ENCODE results near the gene CA9.

CA9 gene

DNA sequence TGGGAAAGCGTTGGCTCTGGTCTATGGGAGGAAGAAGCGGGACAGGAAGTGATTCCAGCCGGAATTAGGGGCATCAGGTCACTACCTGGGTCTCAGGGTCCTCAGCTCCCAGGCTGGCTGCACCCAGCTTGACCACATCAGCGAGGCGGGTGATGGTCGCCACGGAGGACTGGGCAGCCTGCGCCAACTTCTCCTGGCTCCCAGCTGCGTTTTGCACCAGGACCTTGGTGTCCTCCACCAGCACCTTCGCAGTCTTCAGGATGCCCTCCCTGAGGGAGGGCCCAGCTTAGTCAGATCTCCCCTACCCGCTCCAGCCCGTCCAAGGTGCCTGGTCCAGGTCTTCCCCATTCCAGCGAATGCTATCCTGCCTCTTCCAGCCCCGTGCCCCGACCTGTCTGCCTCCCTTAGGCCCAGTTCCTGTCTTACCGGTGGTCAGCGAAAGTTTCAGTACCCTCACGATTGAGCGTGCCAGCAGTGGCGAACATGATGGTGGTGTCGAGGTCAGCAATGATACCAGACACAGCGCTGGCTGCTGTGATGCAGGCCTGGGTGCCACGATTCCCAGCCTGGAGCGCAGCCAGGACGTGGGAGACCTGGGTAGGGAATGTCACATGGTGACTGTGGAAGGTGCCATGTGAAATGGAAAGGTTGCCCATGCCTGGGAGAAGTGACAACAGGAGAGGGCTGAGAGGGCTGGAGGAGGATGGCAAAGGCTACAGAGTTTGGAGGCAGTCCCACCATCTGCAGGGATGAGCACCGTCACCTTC, 30.4 kb downstream of the CA9 start:
- no peak overlapping the region for H3K4me3 ChIP-seq (ENCODE audit: control insufficient read depth, low read depth, low read length)
- no peak for DNase-seq (ENCODE audit: low read depth)
- TF ChIP-seq, protein P1, sequence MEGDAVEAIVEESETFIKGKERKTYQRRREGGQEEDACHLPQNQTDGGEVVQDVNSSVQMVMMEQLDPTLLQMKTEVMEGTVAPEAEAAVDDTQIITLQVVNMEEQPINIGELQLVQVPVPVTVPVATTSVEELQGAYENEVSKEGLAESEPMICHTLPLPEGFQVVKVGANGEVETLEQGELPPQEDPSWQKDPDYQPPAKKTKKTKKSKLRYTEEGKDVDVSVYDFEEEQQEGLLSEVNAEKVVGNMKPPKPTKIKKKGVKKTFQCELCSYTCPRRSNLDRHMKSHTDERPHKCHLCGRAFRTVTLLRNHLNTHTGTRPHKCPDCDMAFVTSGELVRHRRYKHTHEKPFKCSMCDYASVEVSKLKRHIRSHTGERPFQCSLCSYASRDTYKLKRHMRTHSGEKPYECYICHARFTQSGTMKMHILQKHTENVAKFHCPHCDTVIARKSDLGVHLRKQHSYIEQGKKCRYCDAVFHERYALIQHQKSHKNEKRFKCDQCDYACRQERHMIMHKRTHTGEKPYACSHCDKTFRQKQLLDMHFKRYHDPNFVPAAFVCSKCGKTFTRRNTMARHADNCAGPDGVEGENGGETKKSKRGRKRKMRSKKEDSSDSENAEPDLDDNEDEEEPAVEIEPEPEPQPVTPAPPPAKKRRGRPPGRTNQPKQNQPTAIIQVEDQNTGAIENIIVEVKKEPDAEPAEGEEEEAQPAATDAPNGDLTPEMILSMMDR (IDR thresholded peaks at IDR 0.05; ENCODE audit: control insufficient read depth, insufficient read depth, low read depth, low read length, missing control alignments): no peak

DNA sequence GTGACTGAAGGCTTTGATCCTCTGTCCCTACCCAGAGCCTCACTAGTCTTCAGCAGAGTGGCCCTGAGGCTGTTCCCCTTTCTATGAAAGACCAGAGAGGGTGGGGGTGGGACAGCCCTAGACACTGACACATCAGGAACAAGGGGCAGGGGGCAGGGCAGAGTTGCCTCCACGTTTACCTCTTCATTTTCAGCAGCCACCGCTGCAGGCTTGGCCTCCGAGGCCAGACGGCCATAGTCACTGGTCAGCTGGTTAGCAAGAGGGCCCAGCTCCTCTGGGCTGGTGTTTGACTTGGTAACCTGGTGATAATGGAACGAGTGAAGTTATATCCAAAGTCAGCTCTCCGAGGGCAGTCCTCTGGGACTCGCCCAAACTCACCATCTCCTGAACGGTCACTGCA, 31.6 kb downstream of the CA9 start:
- no peak overlapping the region for H3K4me3 ChIP-seq (ENCODE audit: control insufficient read depth, low read depth, low read length)
- TF ChIP-seq, protein P1 (IDR thresholded peaks at IDR 0.05; ENCODE audit: control insufficient read depth, insufficient read depth, low read depth, low read length, missing control alignments): no peak
- DNase-seq (ENCODE audit: low read depth): no peak

DNA sequence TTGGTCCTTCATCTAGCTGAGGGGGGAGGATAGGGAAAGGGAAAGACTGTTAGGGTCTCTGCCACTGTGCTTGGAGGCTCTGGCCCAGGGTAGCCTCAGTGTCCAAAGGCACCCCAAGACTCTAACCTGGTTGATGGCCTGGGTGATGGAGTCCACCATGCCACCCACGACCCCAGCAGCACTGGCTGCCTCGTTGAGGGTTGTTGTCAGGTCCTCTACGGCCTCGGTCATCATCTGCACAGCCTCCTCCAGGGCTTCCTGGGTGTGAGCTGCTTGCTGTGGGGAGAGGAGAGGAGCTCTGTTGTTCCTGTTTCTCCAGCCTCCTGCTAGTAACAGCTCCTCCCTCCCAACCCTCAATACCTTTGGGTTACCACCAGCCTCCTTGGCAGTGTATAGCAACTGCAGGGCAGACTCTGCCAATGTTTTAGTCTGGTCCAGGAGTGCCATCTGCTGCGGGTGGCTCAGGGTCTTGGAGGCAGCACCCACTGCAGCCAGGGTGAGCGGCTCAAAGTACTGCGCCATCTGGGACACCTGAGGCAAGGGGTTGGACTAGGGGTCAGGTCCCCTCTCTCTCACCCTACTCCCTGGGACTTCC, 32.2 kb downstream of the CA9 start:
- TF ChIP-seq, protein P1 (IDR thresholded peaks at IDR 0.05; ENCODE audit: control insufficient read depth, insufficient read depth, low read depth, low read length, missing control alignments): no peak
- no peak overlapping the region for H3K4me3 ChIP-seq (ENCODE audit: control insufficient read depth, low read depth, low read length)
- DNase-seq (ENCODE audit: low read depth): no peak

DNA sequence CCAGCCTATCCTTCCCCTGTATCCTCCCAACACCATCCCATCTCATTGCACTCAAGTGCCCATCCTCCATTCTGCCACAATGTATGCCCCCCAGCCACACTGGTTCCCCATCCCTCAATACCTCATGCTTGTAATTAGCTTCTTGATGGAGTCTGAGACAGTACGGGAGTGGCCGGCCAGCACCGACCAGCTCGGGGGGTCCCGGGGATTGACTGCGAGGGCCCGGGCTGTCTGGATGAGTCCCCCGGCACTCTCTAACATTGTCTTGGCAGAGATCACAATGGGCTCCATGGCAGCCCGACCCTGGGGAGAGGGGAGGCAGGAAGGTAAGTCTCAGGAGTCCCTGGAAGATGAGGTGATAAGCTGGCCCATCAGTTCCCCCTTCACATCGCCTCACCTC, 33.2 kb downstream of the CA9 start:
- no peak for DNase-seq (ENCODE audit: low read depth)
- TF ChIP-seq, protein P1 (IDR thresholded peaks at IDR 0.05; ENCODE audit: control insufficient read depth, insufficient read depth, low read depth, low read length, missing control alignments): no peak
- H3K4me3 ChIP-seq (ENCODE audit: control insufficient read depth, low read depth, low read length): no peak overlapping the region

DNA sequence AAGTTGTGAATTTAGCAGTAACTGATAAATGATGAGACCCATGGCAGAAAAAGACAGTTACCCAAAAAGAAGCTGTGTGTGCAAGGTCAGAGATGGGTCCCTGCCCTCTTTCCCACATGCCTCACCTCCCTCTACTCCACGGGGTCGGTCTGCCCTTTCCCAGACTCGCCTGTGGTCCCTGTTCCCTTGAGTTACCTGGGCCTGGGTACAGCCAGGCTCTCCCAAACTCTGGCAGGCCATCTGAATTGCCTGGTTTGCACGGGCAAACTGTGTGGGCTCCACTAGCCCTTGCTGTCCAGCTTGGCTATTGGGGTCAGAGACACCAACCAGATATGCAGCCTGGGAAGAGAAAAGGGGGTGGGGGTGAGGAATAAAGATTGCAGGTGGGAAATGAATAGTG, 34.4 kb downstream of the CA9 start:
- no peak for DNase-seq (ENCODE audit: low read depth)
- no peak overlapping the region for H3K4me3 ChIP-seq (ENCODE audit: control insufficient read depth, low read depth, low read length)
- TF ChIP-seq, protein P1 (IDR thresholded peaks at IDR 0.05; ENCODE audit: control insufficient read depth, insufficient read depth, low read depth, low read length, missing control alignments): no peak

DNA sequence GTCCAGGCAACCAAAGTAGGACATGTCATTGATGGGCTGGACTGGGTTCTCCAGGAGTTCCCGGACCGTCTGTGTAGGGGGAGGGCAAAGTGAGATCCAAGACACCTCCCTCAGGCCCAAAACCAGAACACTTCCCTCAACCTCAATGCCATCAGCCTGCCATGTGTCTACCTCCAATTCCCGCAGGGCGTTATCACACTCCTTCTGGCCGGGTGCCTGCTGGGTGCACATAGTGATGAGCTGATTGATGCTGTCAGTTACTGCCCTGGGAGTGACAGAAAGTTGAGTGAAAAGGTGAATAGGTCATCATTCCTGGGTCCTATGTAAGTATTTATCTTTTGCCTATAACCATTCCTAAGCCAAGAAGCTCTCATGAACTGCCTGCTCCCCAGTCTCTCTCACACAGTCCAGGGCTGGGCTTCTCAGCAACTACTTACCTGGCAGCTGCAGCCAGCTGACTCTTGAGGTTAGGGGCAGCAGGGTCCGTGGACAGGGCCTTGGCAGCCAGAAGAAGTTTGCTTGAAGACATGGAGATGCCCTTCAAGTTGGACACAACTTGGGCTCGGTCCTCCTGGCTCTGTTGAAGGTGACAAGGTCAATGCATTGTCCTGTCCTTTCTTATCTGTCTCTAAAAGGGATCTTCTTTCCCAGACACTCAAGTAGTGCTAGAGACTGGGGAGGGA, 37.2 kb downstream of the CA9 start:
- no peak overlapping the region for H3K4me3 ChIP-seq (ENCODE audit: control insufficient read depth, low read depth, low read length)
- TF ChIP-seq, protein P1 (IDR thresholded peaks at IDR 0.05; ENCODE audit: control insufficient read depth, insufficient read depth, low read depth, low read length, missing control alignments): no peak
- DNase-seq (ENCODE audit: low read depth): no peak
